Stimulated activated CD4-positive, alpha-beta T cell treated with anti-CD3 and anti-CD28 coated beads, TNF-alpha, amount 100 ng/mL, for 24 hours (primary cell): ENCODE data around the gene EMP3.

Experiments
- DNase-seq, 3 experiments: peaks; one replicate each; pipeline ENCODE4 v3.0.0-alpha.2; 2020; ENCODE audit warnings: low read depth in 3 of 3

The EMP3 gene

GRCh38 chr19:48373567-48373966 lies 48.2 kb downstream of the EMP3 start:
- no peak for DNase-seq

GRCh38 chr19:48378194-48378570 lies 52.8 kb downstream of the EMP3 start:
- no peak for DNase-seq

DNA sequence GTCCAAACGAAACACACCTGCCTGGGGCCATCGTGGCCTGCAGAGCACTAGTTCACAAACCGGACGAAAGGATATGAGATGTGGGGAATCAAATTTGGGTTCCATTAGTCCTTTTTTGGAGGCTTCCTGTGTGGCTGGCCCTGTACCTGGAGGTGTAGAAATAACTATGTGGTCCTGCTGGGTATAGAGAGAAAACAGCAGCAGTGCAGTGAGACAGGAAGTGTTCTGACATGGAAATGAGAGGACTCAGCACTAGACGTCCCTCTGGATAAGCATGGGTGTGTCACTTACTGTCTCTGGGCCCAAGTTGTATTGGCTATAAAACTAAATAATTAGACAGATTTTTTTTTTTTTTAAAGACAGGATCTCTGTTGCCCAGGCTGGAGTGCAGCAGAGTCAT lies 53.7 kb downstream of the EMP3 start:
- DNase-seq = no peak
